HFF-Myc (cell line): ENCODE measurements around the gene WNT8B.

ENCODE experiments used
- DNase-seq: peaks from one replicate; pipeline ENCODE4 v3.0.0-alpha.2; 2011; ENCODE audit warnings: low read depth; ENCODE audit errors: extremely low read depth
- H3K4me3 ChIP-seq: replicated peaks from 2 replicates; pipeline ENCODE4 v1.5.1; 2011; ENCODE audit warnings: low read depth, mild to moderate bottlenecking, control low read depth, low read length
- TF ChIP-seq, protein P1 (sequence below): IDR thresholded peaks from 2 replicates; pipeline ENCODE4 v1.5.1; 2012; ENCODE audit warnings: mild to moderate bottlenecking, low read depth, low read length, control low read depth; ENCODE audit errors: missing control alignments

Gene WNT8B, protein sequence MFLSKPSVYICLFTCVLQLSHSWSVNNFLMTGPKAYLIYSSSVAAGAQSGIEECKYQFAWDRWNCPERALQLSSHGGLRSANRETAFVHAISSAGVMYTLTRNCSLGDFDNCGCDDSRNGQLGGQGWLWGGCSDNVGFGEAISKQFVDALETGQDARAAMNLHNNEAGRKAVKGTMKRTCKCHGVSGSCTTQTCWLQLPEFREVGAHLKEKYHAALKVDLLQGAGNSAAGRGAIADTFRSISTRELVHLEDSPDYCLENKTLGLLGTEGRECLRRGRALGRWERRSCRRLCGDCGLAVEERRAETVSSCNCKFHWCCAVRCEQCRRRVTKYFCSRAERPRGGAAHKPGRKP

DNA sequence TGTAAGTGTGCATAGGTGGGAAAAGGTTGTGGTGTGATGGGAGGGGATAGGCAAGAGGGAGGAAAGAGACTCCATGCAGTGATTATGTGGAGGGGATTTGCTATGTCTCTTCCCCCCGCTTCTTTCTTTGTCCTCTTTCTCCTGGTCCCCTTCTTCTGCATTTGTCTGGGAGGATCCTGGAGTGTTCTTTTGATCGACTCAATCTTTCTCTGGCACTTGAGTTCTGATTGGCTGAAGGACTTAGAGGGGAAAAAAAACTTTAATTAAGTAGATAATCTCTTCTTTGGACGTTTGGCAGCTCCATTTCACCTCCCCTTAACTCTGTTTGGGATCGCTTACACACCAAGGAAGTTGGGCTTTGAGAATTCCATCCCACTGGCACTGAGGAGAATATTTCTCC, at the start of gene WNT8B:
Gene WNT8B (plus strand): TSS at position 301 of the 400 bp plus-strand sequence. CDS start 160 bp downstream, outside the sequence.
- TF ChIP-seq, protein P1, sequence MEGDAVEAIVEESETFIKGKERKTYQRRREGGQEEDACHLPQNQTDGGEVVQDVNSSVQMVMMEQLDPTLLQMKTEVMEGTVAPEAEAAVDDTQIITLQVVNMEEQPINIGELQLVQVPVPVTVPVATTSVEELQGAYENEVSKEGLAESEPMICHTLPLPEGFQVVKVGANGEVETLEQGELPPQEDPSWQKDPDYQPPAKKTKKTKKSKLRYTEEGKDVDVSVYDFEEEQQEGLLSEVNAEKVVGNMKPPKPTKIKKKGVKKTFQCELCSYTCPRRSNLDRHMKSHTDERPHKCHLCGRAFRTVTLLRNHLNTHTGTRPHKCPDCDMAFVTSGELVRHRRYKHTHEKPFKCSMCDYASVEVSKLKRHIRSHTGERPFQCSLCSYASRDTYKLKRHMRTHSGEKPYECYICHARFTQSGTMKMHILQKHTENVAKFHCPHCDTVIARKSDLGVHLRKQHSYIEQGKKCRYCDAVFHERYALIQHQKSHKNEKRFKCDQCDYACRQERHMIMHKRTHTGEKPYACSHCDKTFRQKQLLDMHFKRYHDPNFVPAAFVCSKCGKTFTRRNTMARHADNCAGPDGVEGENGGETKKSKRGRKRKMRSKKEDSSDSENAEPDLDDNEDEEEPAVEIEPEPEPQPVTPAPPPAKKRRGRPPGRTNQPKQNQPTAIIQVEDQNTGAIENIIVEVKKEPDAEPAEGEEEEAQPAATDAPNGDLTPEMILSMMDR: no peak
- no peak within 1 kb of the TSS for H3K4me3 ChIP-seq
- no peak for DNase-seq

DNA sequence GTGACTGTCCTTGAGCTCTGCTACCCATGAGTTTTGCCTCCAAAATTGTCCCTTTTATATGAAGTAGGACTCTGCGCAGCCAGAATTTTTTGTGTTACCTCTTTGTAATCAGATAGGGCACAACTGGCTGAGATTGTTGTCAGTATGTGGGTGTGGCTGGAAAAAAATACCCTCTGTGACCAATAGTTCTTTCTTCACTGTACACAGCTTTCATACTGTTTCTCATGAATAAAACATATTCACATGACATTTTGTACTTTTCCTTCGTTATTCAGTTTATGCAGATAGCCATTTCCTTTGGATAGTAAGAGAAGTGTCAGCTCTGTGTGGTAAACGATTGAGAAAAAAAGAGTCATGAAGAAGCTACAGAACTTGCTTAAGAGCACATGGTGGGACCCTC, 49.6 kb upstream of the WNT8B start:
- no peak for DNase-seq
- H3K4me3 ChIP-seq: no peak overlapping the region
- TF ChIP-seq, protein P1: no peak

DNA sequence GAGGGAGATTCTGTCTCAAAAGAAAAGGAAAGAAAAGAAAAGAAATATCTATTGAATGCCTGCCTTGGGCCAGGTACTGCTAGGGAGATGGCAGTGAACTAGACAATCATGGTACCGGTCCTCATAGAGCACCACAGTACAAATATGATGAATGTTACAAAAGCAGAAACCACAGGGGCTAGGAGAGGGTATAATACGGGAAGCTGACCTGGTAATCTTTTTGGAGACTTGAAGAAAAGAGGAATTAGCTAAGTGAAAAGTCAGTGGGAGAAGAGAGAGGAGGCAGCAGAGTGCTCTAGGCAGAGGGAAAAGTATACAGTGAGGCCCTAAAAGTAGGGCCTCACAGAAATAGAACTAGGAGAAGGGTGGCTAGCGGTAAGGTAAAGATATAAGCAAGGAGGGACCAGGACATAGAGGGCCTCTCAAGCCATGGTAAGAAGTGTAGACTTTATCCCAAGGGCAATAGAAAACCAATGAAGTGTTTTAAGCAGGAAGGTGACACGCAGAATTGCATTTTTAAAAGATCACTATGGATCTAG, 42.8 kb upstream of the WNT8B start:
- TF ChIP-seq, protein P1: no peak
- H3K4me3 ChIP-seq: no peak overlapping the region
- no peak for DNase-seq

GRCh38 chr10:100427374-100427773, 35.4 kb upstream of the WNT8B start:
- TF ChIP-seq, protein P1: no peak
- no peak overlapping the region for H3K4me3 ChIP-seq
- DNase-seq: no peak

- TF ChIP-seq, protein P1: peak; percentile 99
- H3K4me3 ChIP-seq: no peak overlapping the region
- DNase-seq: peak; percentile 93
Observed at GRCh38 chr10:100433253-100434240, 29.3 kb upstream of the WNT8B start.

DNA sequence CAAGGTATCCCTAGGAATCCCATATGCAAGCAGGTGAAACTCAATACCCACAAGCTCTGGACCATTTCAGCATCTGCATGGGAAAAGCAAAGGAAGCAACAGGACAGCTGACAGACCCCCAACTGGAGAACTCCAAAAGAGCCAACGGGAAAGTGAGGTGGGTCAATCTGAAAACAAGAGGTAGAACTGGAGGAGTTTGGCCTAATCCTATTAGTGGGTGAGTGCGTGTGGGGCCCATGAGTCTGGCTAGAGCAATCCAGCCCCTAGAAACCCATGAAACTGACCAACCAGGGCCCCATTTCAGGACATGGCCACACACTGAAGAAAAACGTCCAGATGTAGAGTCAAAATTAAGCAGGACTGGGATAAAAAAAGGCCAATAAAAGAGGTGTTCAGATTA, 26.6 kb upstream of the WNT8B start:
- DNase-seq: no peak
- H3K4me3 ChIP-seq: no peak overlapping the region
- TF ChIP-seq, protein P1: no peak
